Choroid plexus epithelial cell (primary cell): ENCODE results near the gene SLC37A2.
"Not testable (repeated sequence)": the region's sequence is repeated elsewhere in the genome, so short reads cannot be mapped to it uniquely, and the experiment has no call there.

Experiments
- DNase-seq: peaks from one replicate; pipeline ENCODE4 v3.0.0-alpha.2; 2010; ENCODE audit warnings: low read depth
- H3K4me3 ChIP-seq: 2 replicates; pipeline ENCODE4 v1.5.1; 2011; ENCODE audit warnings: low read depth, mild to moderate bottlenecking, control low read depth, low read length, moderate library complexity
- CTCF ChIP-seq: conservative IDR thresholded peaks from 2 replicates; pipeline ENCODE4 v1.5.1; 2011; ENCODE audit warnings: low read depth, mild to moderate bottlenecking, control low read depth, inconsistent platforms, low read length, moderate library complexity

SLC37A2 gene

GRCh38 chr11:125088576-125089455 is 25.7 kb downstream of the SLC37A2 start:
- no peak for DNase-seq
- no peak for TF ChIP-seq CTCF
- H3K4me3 ChIP-seq, result no peak overlapping the region

- not testable (repeated sequence) for H3K4me3 ChIP-seq, DNase-seq
These were observed 26.4 kb downstream of the SLC37A2 start for GRCh38 chr11:125089481-125089880.

GRCh38 chr11:125090151-125090550 is 27.0 kb downstream of the SLC37A2 start:
- not testable (repeated sequence) for H3K4me3 ChIP-seq, DNase-seq

GRCh38 chr11:125090816-125091215 is 27.7 kb downstream of the SLC37A2 start:
- no peak overlapping the region for H3K4me3 ChIP-seq
- TF ChIP-seq CTCF, result no peak
- DNase-seq, result no peak

GRCh38 chr11:125091247-125091876 is 28.3 kb downstream of the SLC37A2 start:
- peak; percentile 86 for TF ChIP-seq CTCF

GRCh38 chr11:125091877-125092664 is 29.0 kb downstream of the SLC37A2 start:
- no peak overlapping the region for H3K4me3 ChIP-seq
- TF ChIP-seq CTCF, result no peak
- no peak for DNase-seq

More at GRCh38 chr11:125091247-125091876, 28.3 kb downstream of the SLC37A2 start:
- peak; percentile 87 for DNase-seq
- H3K4me3 ChIP-seq, result no peak overlapping the region

- no peak for DNase-seq
- no peak for TF ChIP-seq CTCF
- no peak overlapping the region for H3K4me3 ChIP-seq
These were observed 29.6 kb downstream of the SLC37A2 start for GRCh38 chr11:125092669-125093068.
